K562 (cell line): Measurements from ENCODE around the gene CENPB. TPM values are rescaled to one million over a fixed set of nuclear protein-coding genes. Genes with fewer than 3 reads are reported as not detected.

ENCODE experiments used
- ATAC-seq: fragments of 200-7000 bp; cut with Tn5 transposase; 3 replicates; pipeline ENCODE4 v1.9.1; 2020; ENCODE audit warnings: moderate library complexity
- BruUV-seq: library from RNA; stranded (reverse); fragments of 400-500 nt; replicated peaks from 2 replicates; lab custom pipeline; 2021; lab: Mats Ljungman, UMichigan
- CTCF ChIA-PET: fragments of 300-600 bp; formaldehyde crosslinking; extraction: SDS; loops from one replicate; lab custom pipeline; 2021; ENCODE audit warnings: low intra/inter-chr PET ratio; lab: Yijun Ruan, JAX
- POLR2A ChIA-PET: fragments of 300-600, 350-650 bp; sonication (Branson Sonifier 250); formaldehyde crosslinking; extraction: SDS; loops from one replicate; lab custom pipeline; 2021; ENCODE audit warnings: antibody characterized with exemption, inconsistent platforms; lab: Yijun Ruan, JAX
- DNase-seq, 4 experiments: peaks; one replicate each; pipeline versions ENCODE4 v3.0.0 to v3.0.0-alpha.2; 2011 to 2018; ENCODE audit warnings: low spot score in 3 of 4, mixed read lengths in 3 of 4; ENCODE audit errors: extremely low read depth in 1 of 4
- FAIRE-seq: peaks from 2 replicates; lab custom pipeline; 2011; peaks lifted over from hg19 to GRCh38; lab: Jason Lieb, UNC
- H2AFZ ChIP-seq: 2 replicates; pipeline ENCODE4 v1.6.0; 2011; ENCODE audit warnings: low read depth, low read length, control low read depth, inconsistent platforms
- H3K27ac ChIP-seq: fragments of 200-600 bp; 3 replicates; pipeline ENCODE4 v1.8.0; 2011; ENCODE audit warnings: low read depth, mild to moderate bottlenecking, control low read depth, inconsistent platforms, low read length, moderate library complexity, mixed read lengths; ENCODE audit errors: extremely low read depth
- H3K27me3 ChIP-seq, 2 experiments: fragments of 300-600 bp in 1 of 2; 2 replicates in 1 of 2; 3 replicates in 1 of 2; pipeline versions ENCODE4 v1.6.0 to v1.8.0; 2011; ENCODE audit warnings: inconsistent platforms in 2 of 2, low read length in 2 of 2, mild to moderate bottlenecking in 1 of 2, mixed read lengths in 1 of 2, moderate library complexity in 1 of 2; ENCODE audit not compliant: control insufficient read depth in 2 of 2, insufficient read depth in 2 of 2
- H3K36me3 ChIP-seq: fragments of 300-600 bp; 3 replicates; pipeline ENCODE4 v1.8.0; 2011; ENCODE audit warnings: mild to moderate bottlenecking, low read length, inconsistent platforms; ENCODE audit not compliant: control insufficient read depth, insufficient read depth
- H3K4me1 ChIP-seq, 2 experiments: fragments of 200-600 bp in 1 of 2; replicated peaks in 1 of 2; 2 replicates in 1 of 2; 3 replicates in 1 of 2; pipeline versions ENCODE4 v1.5.1 to v1.8.0; 2011; ENCODE audit warnings: inconsistent platforms in 2 of 2, low read length in 2 of 2, mild to moderate bottlenecking in 1 of 2, mixed read lengths in 1 of 2, moderate library complexity in 1 of 2; ENCODE audit not compliant: control insufficient read depth in 2 of 2, insufficient read depth in 2 of 2
- H3K4me2 ChIP-seq: 2 replicates; pipeline ENCODE4 v1.6.1; 2011; ENCODE audit warnings: low read length, control low read depth, inconsistent platforms, mixed read lengths; ENCODE audit not compliant: insufficient read depth
- H3K4me3 ChIP-seq: fragments of 200-600 bp; sonication (generic), shearing (Covaris generic); 2 replicates; pipeline ENCODE4 v1.5.1; 2016; ENCODE audit warnings: control low read depth, inconsistent platforms
- H3K79me2 ChIP-seq: fragments of 200-600 bp; 3 replicates; pipeline ENCODE4 v1.8.0; 2011; ENCODE audit warnings: low read length, inconsistent platforms; ENCODE audit not compliant: control insufficient read depth, insufficient read depth
- H3K9ac ChIP-seq, 2 experiments: 2 replicates each; pipeline versions ENCODE4 v1.6.0 to v1.6.1; 2011; ENCODE audit warnings: low read depth in 2 of 2, low read length in 2 of 2, control low read depth in 1 of 2, inconsistent platforms in 1 of 2, mild to moderate bottlenecking in 1 of 2, mixed read lengths in 1 of 2; ENCODE audit not compliant: insufficient read depth in 1 of 2
- H3K9me1 ChIP-seq: one replicate; pipeline ENCODE4 v1.6.0; 2011; ENCODE audit warnings: inconsistent platforms, mild to moderate bottlenecking, low read length, moderate library complexity; ENCODE audit not compliant: control insufficient read depth, insufficient read depth
- H3K9me3 ChIP-seq: replicated peaks from 2 replicates; pipeline ENCODE4 v1.5.1; 2011; ENCODE audit warnings: low read depth, low read length, inconsistent platforms; ENCODE audit not compliant: control insufficient read depth, insufficient read depth
- H4K20me1 ChIP-seq: replicated peaks from 2 replicates; pipeline ENCODE4 v1.6.1; 2011; ENCODE audit warnings: low read length, inconsistent platforms, mixed read lengths; ENCODE audit not compliant: control insufficient read depth, insufficient read depth
- C11orf30 ChIP-seq: fragments of 450-650 bp; IDR thresholded peaks from 2 replicates; pipeline ENCODE4 v1.6.1; 2016; ENCODE audit warnings: low read depth, mild to moderate bottlenecking
- MAFG ChIP-seq: fragments of 450-650 bp; conservative IDR thresholded peaks from 2 replicates; pipeline ENCODE4 v1.6.1; 2016; ENCODE audit warnings: missing genetic modification characterization, missing compliant biosample characterization
- MLLT1 ChIP-seq, 2 experiments: fragments of 450-650 bp; IDR thresholded peaks; 2 replicates each; pipeline ENCODE4 v1.6.1; 2016
- ZNF316 ChIP-seq: fragments of 450-650 bp; IDR thresholded peaks from 2 replicates; pipeline ENCODE4 v1.6.1; 2016
- ZSCAN29 ChIP-seq: fragments of 450-650 bp; IDR thresholded peaks from 2 replicates; pipeline ENCODE4 v1.6.1; 2017
- WGBS: fragments of 100-300 bp; shearing (Covaris generic); methylation state at CpG from one replicate; pipeline ENCODE4 v1.1.6; 2016; ENCODE audit warnings: low coverage, mixed read lengths; ENCODE audit not compliant: insufficient coverage; ENCODE audit errors: missing lambda C conversion rate; 5-methylcytosine and 5-hydroxymethylcytosine counted together
- in situ Hi-C: fragments of 300-500 bp; cut with MboI; formaldehyde crosslinking; loops from 4 replicates; pipeline ENCODE4 v1.15.0; 2018; ENCODE audit warnings: inconsistent platforms, mixed read lengths
- intact Hi-C: fragments of 100-400 bp; cut with micrococcal nuclease; formaldehyde crosslinking; loops from 2 replicates; pipeline ENCODE4 v1.14.2; 2022
- polyA plus RNA-seq, 8 experiments: library from polyadenylated mRNA; depleted of rRNA in 4 of 8; stranded (reverse) in 5 of 8; unstranded in 3 of 8; fragments of >200 nt; fragmentation: Nextera tagmentation in 2 of 8; fragmentation: Illumina TruSeq in 1 of 8; extraction: Ambion mirVana in 2 of 8; extraction: Trizol in 1 of 8; gene quantifications; 2 replicates each; pipeline versions ENCODE4 v1.2.1 to v1.2.3, GENCODE V29; 2011 to 2014; ENCODE audit warnings: inconsistent platforms in 1 of 8, missing spikeins in 1 of 8
- total RNA-seq, 7 experiments: library from RNA; depleted of rRNA in 6 of 7; stranded (reverse); fragments of >200 nt in 6 of 7; fragmentation: Illumina TruSeq in 2 of 7; extraction: Trizol in 2 of 7; gene quantifications; 2 replicates each; pipeline versions ENCODE4 v1.2.1 to v1.2.3, GENCODE V29; 2011 to 2021; ENCODE audit warnings: low replicate concordance in 1 of 7

Gene CENPB
- total and polyA plus RNA-seq, 9 of the 15 experiments (the other 6 are each of a cell fraction or from before 2014, with no cell fraction given) = 0.17 to 70.8 (median 24.9) TPM

- 34% methylated on average over 8 of the region's 19 CpGs for WGBS
- intact Hi-C loops = no loop called here
- H3K79me2 ChIP-seq = peaks cover 12% of the 10 kb centered on the region; the same call in 2 of the 3 replicates
- DNase-seq = peak; percentile 57 to 59 (median 57)
- H3K4me2 ChIP-seq = peak overlapping the region; percentile 80
- ChIA-PET CTCF (interaction anchor here (0.7 kb wide), 1 partner anchor 300 kb away, joined by 4 read pairs; no protein-coding TSS in a partner anchor), POLR2A (interaction anchor here (0.6 kb wide), 1 partner anchor 12 kb away, joined by 3 read pairs; no protein-coding TSS in a partner anchor)
- peaks cover 38% of the 10 kb centered on the region; the same call in 2 of the 3 replicates for H3K36me3 ChIP-seq
- peak overlapping the region; percentile 61 to 93 for H3K9ac ChIP-seq
- H2AFZ ChIP-seq = no peak overlapping the region
- H4K20me1 ChIP-seq = no peaks in the 10 kb centered on the region
- ATAC-seq = peak; percentile 70
- H3K27ac ChIP-seq = no peak overlapping the region
- peak; percentile 58 for FAIRE-seq
- H3K4me3 ChIP-seq = peak overlapping the region; percentile 55; the same call in 1 of the 2 replicates
- H3K9me1 ChIP-seq = no peaks in the 10 kb centered on the region
- in situ Hi-C loops = no loop called here
- no peaks in the 10 kb centered on the region for H3K27me3 ChIP-seq
- peaks cover 14 to 44% of the 10 kb centered on the region in 2 experiments; a peak in 4 of 5 replicates for H3K4me1 ChIP-seq
- no peaks in the 10 kb centered on the region for H3K9me3 ChIP-seq
- BruUV-seq = no TSS peak
- TF ChIP-seq C11orf30 (peak; percentile 18; the same call in 1 of the 2 replicates), ZSCAN29 (peak; percentile 51), ZNF316 (peak; percentile 71), MAFG (tag) (0 out of 2 replicates have a peak, but pooled peaks have one; percentile 5), MLLT1 (IDR thresholded peaks at IDR 0.05) (no peak)
Observed at GRCh38 chr20:3797592-3798372, 11.2 kb upstream of the CENPB start.
